ENCODE measurements around the gene CACHD1.
A peak's percentile ranks its signal among the peaks of the same experiment; 100 is the strongest.

The CACHD1 gene

GRCh38 chr1:64523413-64524337, 53.7 kb downstream of the CACHD1 start:
- DNase-seq (ENCODE audit: low spot score): no peak

GRCh38 chr1:64524614-64525013, 54.7 kb downstream of the CACHD1 start:
- no peak for DNase-seq (ENCODE audit: low spot score)

GRCh38 chr1:64525116-64525686, 55.3 kb downstream of the CACHD1 start:
- DNase-seq (ENCODE audit: low spot score): peak; percentile 65

GRCh38 chr1:64526312-64526711, 56.4 kb downstream of the CACHD1 start:
- DNase-seq (ENCODE audit: low spot score): no peak

- no peak for DNase-seq (ENCODE audit: low spot score)
Observed at GRCh38 chr1:64527165-64527564, 57.2 kb downstream of the CACHD1 start.

- DNase-seq (ENCODE audit: low spot score): no peak
Observed at GRCh38 chr1:64527786-64528185, 57.9 kb downstream of the CACHD1 start.

GRCh38 chr1:64530969-64531692, 61.2 kb downstream of the CACHD1 start:
- no peak for DNase-seq (ENCODE audit: low spot score)

DNA sequence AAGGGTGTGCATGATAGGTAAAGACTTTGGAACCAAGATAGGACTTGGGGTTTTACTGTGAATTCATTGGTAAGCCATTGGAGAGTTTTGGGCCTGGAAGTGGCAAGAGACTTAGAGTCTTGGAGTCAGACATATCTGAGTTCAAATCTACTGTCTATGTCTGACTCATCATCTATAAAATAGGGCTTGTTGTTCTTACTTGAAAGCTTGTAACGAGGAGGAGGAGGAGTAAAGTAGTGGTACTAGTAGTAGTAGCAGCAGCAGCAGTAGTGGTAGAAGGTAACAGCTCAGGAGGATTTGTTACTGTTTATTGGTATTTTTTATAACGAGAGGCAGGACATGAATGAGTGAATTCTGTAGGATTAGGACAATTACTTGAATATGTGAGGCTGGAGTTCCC, 62.7 kb downstream of the CACHD1 start:
- DNase-seq (ENCODE audit: low spot score): no peak

GRCh38 chr1:64535938-64536835, 66.3 kb downstream of the CACHD1 start:
- no peak for DNase-seq (ENCODE audit: low spot score)

DNA sequence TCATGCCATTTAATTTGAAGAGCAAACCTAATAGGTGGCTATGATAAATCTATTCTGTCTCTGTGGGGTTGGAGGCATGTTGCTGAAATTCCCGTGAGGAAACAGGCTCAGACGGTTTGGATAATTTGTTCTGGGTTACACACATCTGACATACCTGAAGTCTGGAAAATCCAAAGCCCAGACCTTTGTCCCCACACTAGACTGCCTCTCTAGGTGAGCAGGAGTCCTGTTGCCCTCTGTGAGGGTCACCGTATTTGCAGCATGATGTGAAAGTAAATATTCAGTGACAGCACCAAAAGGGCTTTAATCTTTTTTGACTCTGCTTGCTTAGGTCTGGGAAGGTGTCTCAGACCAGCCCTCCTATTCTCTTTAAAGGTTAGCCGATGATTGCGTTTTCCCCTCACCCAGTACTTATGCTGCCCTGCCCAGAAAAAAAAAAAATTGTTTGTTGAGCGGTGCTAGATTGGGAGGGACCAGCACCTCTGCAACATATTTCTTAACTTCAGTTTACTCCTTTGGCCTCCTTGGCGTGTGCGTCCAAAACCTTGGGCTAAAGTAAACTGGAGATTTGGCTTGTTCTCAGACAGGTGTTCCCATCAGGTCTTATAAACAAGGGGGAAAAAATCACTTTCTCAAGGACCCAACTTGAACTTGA, 67.0 kb downstream of the CACHD1 start:
- DNase-seq (ENCODE audit: low spot score): no peak

DNA sequence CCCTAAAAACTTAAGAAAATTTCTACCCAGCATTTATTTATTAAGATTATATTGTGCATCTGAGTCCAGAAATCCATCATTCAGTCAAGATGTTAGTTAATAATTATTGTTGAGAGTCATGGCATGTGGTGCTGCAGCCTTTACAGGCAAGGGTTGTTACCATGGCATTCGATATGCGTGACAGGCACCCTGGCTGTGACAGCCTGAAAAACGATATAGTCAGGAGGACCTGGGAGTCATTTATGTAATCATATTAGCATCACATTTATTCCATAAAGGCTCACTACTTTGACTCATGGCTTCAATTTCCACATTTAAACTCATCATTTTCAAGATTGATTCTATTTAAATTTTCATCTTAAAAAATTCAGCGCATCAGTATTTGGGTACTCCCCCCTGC, 68.0 kb downstream of the CACHD1 start:
- no peak for DNase-seq (ENCODE audit: low spot score)

GRCh38 chr1:64538389-64538788, 68.5 kb downstream of the CACHD1 start:
- no peak for DNase-seq (ENCODE audit: low spot score)

DNA sequence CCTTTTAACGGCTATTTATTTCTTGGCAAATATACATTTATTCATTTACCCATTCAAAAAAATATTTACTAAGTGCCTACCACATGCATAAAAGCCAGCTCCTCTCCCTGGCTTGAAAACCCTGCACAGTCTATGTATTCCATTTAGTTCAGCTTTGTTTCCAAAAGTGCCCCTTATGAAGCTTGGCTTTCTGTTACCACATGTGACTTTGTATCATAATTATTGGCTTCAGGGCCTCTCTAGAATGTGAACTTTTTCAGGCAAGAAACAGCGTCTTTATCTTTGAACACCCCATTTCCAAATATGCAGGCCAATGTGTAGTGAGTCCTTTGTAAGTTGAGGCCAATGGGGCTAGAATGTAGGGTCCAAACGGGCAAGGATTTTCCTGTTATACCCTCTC, 69.4 kb downstream of the CACHD1 start:
- no peak for DNase-seq (ENCODE audit: low spot score)

DNA sequence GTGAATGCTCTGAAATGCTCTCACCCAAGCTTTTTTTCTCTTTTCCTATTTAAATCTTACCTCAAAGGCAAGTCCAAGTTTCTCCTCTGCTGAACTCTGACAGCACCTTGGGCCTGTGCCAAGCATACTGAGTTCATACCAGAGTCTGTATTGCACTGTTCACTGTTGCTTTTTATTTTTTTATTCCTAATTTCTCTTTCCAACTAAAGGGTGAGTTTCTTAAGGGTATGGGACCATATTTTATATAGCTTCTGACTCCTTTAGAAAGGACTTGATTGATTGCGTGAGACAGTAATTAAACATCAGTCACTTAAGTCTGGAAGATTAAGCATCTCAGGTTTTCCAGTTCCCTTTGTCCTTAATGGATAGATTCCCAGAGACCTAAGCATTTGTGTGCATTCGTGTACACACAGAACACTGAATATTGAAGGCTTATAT, 69.9 kb downstream of the CACHD1 start:
- no peak for DNase-seq (ENCODE audit: low spot score)

- DNase-seq (ENCODE audit: low spot score): no peak
Observed at GRCh38 chr1:64540265-64540791, 70.4 kb downstream of the CACHD1 start.

DNA sequence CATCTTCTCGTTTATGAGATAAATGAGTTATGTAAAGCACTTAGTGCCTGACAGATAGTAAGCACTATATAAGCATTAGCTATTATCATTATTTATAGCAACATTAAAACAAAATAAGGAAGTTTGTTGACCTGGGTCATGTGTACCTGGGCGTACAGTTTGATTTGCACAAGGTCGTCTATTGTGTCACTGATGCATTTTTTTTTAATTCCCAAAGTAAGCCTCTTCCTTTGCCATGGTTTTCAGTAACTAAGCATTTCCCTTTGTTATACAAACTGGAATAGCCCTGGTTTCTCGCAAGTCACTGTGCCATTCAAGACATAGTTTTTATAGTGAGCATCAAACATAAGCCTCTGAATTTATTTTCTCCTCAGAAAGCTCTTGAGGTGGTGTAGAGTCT, 72.2 kb downstream of the CACHD1 start:
- no peak for DNase-seq (ENCODE audit: low spot score)

DNA sequence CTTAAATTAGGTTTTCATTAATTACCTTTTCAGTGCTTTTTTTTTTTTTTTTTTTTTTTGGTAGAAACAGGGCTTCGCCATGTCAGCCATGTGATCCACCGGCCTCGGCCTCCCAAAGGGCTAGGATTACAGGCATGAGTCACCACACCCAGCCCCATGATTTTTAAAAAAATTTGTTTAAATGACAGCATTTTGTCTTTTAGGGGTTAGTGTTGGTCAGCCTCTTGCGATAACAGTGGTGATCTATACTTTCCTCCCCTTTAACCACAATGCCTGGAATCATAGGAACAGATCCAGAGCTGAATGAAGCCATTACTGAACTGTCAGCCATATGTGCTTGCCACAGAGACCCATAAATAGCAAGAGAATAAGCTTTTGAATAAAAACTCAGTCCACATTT, 73.9 kb downstream of the CACHD1 start:
- DNase-seq (ENCODE audit: low spot score): no peak

GRCh38 chr1:64545118-64545843, 75.4 kb downstream of the CACHD1 start:
- DNase-seq (ENCODE audit: low spot score): no peak

DNA sequence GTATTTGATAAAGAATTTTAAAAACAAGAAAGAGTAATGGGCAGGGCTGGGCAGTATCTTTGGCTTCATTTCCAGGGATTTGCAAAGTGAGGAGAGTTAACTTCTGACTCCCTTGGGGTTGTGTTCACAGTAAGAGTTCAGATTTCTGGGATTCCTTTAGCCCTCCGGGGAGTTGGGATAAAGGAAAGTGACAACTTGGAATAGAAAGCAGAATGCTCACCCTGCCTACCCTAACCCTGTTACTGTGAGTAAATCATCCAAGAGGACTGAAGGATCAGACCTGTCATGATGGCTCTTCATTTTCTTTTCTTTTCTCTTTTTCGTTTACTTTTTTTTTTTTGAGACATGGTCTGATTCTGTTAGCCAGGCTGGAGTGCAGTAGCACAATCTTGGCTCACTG, 76.1 kb downstream of the CACHD1 start:
- DNase-seq (ENCODE audit: low spot score): no peak

DNA sequence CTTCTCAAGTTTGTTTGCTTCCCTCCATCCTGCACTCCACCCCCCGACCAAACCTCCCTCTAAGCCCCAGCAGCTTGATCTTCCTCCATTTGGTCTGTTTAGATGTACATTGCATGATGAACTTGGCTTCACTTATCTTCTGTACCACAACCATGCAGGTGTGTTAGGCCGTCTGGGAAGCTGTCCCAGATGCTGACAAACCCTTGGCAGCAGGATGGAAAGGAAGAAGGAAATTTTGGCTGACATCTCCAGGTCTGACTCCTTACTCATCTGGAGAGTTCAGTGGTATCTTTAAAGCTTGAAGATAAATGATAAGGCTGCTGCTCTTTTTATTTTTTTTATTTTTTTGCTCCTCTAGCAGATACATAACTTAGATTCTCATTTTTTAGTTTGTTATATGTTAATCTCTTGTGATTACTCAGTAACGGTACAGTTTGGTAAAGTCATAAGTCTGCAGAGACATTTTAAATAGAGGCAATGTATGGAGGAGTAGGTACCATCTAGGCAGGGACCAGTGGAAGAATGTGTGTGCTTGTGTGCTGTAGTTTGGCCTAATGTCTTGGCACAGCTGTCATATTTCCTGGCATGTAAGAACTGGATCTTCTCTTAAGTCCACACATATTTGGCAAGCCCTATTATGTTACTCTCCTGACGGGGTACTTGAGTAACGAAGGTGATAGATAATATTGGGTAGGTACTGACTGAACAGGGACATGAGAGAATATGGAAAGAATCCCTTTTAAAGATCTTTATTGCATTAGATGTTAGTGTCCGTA, 79.7 kb downstream of the CACHD1 start:
- no peak for DNase-seq (ENCODE audit: low spot score)
